ENCODE measurements around the gene SLC32A1. TPM values are rescaled to one million over a fixed set of nuclear protein-coding genes. Genes with fewer than 3 reads are reported as not detected.

SLC32A1 gene, protein sequence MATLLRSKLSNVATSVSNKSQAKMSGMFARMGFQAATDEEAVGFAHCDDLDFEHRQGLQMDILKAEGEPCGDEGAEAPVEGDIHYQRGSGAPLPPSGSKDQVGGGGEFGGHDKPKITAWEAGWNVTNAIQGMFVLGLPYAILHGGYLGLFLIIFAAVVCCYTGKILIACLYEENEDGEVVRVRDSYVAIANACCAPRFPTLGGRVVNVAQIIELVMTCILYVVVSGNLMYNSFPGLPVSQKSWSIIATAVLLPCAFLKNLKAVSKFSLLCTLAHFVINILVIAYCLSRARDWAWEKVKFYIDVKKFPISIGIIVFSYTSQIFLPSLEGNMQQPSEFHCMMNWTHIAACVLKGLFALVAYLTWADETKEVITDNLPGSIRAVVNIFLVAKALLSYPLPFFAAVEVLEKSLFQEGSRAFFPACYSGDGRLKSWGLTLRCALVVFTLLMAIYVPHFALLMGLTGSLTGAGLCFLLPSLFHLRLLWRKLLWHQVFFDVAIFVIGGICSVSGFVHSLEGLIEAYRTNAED
- not detected for total RNA-seq
- 0.11 TPM for polyA plus RNA-seq
- long read RNA-seq, donor 1: 0 reads
- long read RNA-seq, donor 2: 0 reads
- long read RNA-seq, donor 3, partial matches to known transcripts: 0 of 1 reads
- long read RNA-seq, donor 3, other reads (novel, unspliced or antisense): 0 of 1 reads
- long read RNA-seq, donor 4: 0 reads
- long read RNA-seq, donor 5: 0 reads
- long read RNA-seq, donor 6: 0 reads
- long read RNA-seq, donor 7: 0 reads
- long read RNA-seq, donor 8: 0 reads
- long read RNA-seq, donor 9: 0 reads
- long read RNA-seq, donor 10: 0 reads

DNA sequence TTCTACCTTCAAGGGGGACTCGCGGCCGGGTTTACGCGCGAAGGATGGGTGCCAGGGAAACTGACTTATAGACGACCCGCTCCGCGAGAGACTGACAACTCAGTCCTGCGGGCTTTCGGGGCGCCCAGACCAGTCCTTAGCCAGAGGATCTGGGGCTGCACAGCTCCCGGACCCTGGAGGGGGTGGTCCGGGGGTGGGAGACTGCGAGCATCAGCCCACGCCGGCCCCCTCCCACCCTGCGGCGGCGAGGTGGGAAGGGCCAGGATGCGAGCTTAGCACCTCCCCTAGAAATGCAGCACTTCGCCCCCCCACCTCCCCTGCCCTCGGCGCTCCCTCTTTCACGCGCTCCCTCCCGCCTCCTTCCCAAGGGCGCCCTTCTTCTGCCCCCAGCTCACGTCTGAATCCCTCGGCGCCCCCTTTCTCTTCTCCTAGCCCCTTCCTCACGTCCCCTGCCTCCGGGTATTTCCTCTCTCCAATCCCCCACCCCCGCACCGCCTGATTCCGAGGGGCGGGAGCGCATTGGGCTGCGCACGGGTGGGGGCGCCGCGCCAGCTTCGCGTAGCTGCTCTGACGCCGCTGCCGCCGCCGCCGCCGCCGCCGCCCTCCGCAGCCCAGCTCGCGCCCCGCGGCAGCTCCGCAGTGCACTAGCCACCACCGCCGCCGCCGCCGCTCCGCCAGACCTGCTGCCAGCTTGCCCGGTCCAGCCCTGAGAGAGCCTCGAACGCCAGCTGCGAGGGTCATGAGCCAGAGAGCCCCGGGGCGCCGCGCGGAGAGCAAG is at the start of gene SLC32A1:
Gene SLC32A1 (plus strand): TSS at position 639 of the 778 bp plus-strand sequence. CDS start 239 bp downstream, outside the sequence.
- DNase-seq (ENCODE audit: low read depth in 6 of 9, low spot score in 9 of 9): peak in 2 of 9 donors; percentile 9 to 21
- Histone ChIP-seq H3K36me3 (ENCODE audit: control insufficient read depth in 2 of 2, insufficient read depth in 2 of 2, low read length in 1 of 2) (no peaks in the 10 kb centered on the region), H3K4me3 (ENCODE audit: low read length in 2 of 2) (peak within 1 kb of the TSS in 1 of 2 donors; percentile 37), H3K27me3 (ENCODE audit: control insufficient read depth in 2 of 2, insufficient read depth in 1 of 2, low read length in 1 of 2) (peaks cover 83 to 100% of the 10 kb centered on the region in 2 donors), H3K9me3 (ENCODE audit: control insufficient read depth in 2 of 2, insufficient read depth in 1 of 2, low read length in 1 of 2) (peaks cover 6 to 11% of the 10 kb centered on the region in 2 donors), H3K4me1 (ENCODE audit: control insufficient read depth in 2 of 2, insufficient read depth in 2 of 2, low read length in 2 of 2) (peaks cover 36 to 60% of the 10 kb centered on the region in 2 donors), H3K27ac (ENCODE audit: low read depth in 1 of 2, low read length in 1 of 2) (no peak within 1 kb of the TSS)
- 3% methylated on average over 75 of the region's 76 CpGs for WGBS

DNA sequence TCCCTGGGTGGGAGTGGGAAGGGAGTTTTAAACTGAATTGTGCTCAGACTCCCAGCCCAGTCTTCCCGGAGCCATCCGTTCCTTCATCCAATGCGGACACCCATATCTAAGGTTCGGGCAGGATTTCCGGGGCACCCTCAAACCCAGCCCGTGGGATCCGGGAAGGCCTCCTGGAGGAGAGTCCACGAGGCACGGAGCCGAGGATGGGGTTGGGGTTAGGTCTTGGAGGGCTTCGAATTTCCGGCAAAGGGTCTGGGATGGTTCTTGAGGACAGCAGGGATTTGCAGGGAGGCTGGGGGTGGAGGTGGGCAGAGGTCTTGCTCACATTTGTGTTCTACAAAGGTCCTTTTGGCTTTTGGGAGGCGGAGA is 49.5 kb upstream of the SLC32A1 start:
- Histone ChIP-seq H3K4me3 (ENCODE audit: low read length in 2 of 2) (no peak overlapping the region), H3K4me1 (ENCODE audit: control insufficient read depth in 2 of 2, insufficient read depth in 2 of 2, low read length in 2 of 2) (peaks cover 8 to 10% of the 10 kb centered on the region in 2 donors), H3K27me3 (ENCODE audit: control insufficient read depth in 2 of 2, insufficient read depth in 1 of 2, low read length in 1 of 2) (peaks cover 8 to 49% of the 10 kb centered on the region in 2 donors), H3K27ac (ENCODE audit: low read depth in 1 of 2, low read length in 1 of 2) (no peak overlapping the region), H3K9me3 (ENCODE audit: control insufficient read depth in 2 of 2, insufficient read depth in 1 of 2, low read length in 1 of 2) (peaks cover 0 to 5% of the 10 kb centered on the region in 2 donors), H3K36me3 (ENCODE audit: control insufficient read depth in 2 of 2, insufficient read depth in 2 of 2, low read length in 1 of 2) (no peaks in the 10 kb centered on the region)
- WGBS: 28% methylated on average over 13 of the region's 13 CpGs
- DNase-seq (ENCODE audit: low read depth in 6 of 9, low spot score in 9 of 9): no peak

DNA sequence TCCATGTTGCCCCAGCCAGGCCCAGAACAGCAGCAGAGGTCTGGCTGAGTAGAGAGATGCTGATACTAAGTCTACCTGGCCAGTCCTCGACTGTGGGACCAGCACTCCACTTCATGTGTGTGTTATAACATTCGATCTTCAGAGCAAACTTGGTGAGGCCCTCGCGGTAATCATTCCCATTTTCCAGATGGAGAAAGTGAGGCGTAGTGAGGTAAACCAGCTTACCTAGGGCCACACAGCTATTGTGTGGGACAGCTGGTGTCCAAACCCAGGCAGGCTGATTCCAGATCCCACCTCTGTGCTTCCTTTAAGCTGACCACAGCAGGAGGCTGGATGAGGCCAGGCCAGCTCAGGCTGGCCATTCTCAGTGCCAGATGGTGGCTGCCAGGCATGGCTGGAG is 47.7 kb upstream of the SLC32A1 start:
- DNase-seq (ENCODE audit: low read depth in 6 of 9, low spot score in 9 of 9): no peak
- 87% methylated on average over 5 of the region's 5 CpGs for whole genome bisulfite sequencing
- Histone ChIP-seq H3K27me3 (ENCODE audit: control insufficient read depth in 2 of 2, insufficient read depth in 1 of 2, low read length in 1 of 2) (peaks cover 8 to 38% of the 10 kb centered on the region in 2 donors), H3K4me3 (ENCODE audit: low read length in 2 of 2) (no peak overlapping the region), H3K4me1 (ENCODE audit: control insufficient read depth in 2 of 2, insufficient read depth in 2 of 2, low read length in 2 of 2) (peaks cover 8 to 10% of the 10 kb centered on the region in 2 donors), H3K9me3 (ENCODE audit: control insufficient read depth in 2 of 2, insufficient read depth in 1 of 2, low read length in 1 of 2) (peaks cover 0 to 5% of the 10 kb centered on the region in 2 donors), H3K27ac (ENCODE audit: low read depth in 1 of 2, low read length in 1 of 2) (no peak overlapping the region), H3K36me3 (ENCODE audit: control insufficient read depth in 2 of 2, insufficient read depth in 2 of 2, low read length in 1 of 2) (no peaks in the 10 kb centered on the region)

GRCh38 chr20:38680500-38681306 is 43.6 kb upstream of the SLC32A1 start:
- H3K27ac ChIP-seq (ENCODE audit: low read depth in 1 of 2, low read length in 1 of 2): no peak overlapping the region
- H3K4me1 ChIP-seq (ENCODE audit: control insufficient read depth in 2 of 2, insufficient read depth in 2 of 2, low read length in 2 of 2): no peaks in the 10 kb centered on the region
- no peak overlapping the region for H3K4me3 ChIP-seq (ENCODE audit: low read length in 2 of 2)
- no peaks in the 10 kb centered on the region for H3K9me3 ChIP-seq (ENCODE audit: control insufficient read depth in 2 of 2, insufficient read depth in 1 of 2, low read length in 1 of 2)
- H3K27me3 ChIP-seq (ENCODE audit: control insufficient read depth in 2 of 2, insufficient read depth in 1 of 2, low read length in 1 of 2): peaks cover 0 to 2% of the 10 kb centered on the region in 2 donors
- DNase-seq (ENCODE audit: low read depth in 6 of 9, low spot score in 9 of 9): peak in 8 of 9 donors; percentile 8 to 52 (median 26)
- 52% methylated on average over 9 of the region's 9 CpGs for WGBS
- no peaks in the 10 kb centered on the region for H3K36me3 ChIP-seq (ENCODE audit: control insufficient read depth in 2 of 2, insufficient read depth in 2 of 2, low read length in 1 of 2)

GRCh38 chr20:38685271-38685670 is 39.0 kb upstream of the SLC32A1 start:
- no peaks in the 10 kb centered on the region for H3K36me3 ChIP-seq (ENCODE audit: control insufficient read depth in 2 of 2, insufficient read depth in 2 of 2, low read length in 1 of 2)
- H3K27ac ChIP-seq (ENCODE audit: low read depth in 1 of 2, low read length in 1 of 2): no peak overlapping the region
- no peaks in the 10 kb centered on the region for H3K4me1 ChIP-seq (ENCODE audit: control insufficient read depth in 2 of 2, insufficient read depth in 2 of 2, low read length in 2 of 2)
- no peak overlapping the region for H3K4me3 ChIP-seq (ENCODE audit: low read length in 2 of 2)
- H3K9me3 ChIP-seq (ENCODE audit: control insufficient read depth in 2 of 2, insufficient read depth in 1 of 2, low read length in 1 of 2): no peaks in the 10 kb centered on the region
- no peaks in the 10 kb centered on the region for H3K27me3 ChIP-seq (ENCODE audit: control insufficient read depth in 2 of 2, insufficient read depth in 1 of 2, low read length in 1 of 2)
- 54% methylated on average over 2 of the region's 2 CpGs for WGBS
- no peak for DNase-seq (ENCODE audit: low read depth in 6 of 9, low spot score in 9 of 9)

DNA sequence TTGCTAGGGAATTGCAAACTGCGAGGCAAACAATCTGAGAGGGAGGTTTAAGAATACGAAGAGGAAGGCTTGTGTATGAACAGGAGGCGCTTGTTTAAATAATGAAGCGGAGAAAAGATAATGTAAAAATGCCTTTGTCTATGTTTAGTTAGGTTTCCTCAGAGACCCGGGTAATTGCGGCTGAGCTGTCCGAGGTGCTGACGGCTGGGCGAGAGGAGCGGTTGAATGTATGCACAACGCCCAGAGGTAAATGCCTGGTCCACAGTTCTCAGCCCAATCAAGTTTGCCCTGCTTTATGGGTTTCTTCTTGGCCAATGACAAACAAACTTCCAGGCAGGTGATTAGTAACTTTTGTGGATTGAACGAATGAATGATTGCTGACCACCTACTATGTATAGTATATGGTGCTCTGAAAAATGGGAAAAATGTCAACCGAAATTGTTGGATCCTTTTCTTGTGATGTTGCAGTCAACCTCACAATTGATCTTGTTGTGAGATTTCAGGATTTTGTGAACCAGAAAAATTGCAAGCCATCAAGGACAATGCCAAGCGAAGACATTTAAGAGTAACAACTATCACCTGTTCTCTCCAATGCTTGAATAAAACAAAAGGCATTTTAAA is 38.3 kb upstream of the SLC32A1 start:
- DNase-seq (ENCODE audit: low read depth in 6 of 9, low spot score in 9 of 9): peak; percentile 21 to 67 (median 41)
- no peaks in the 10 kb centered on the region for H3K36me3 ChIP-seq (ENCODE audit: control insufficient read depth in 2 of 2, insufficient read depth in 2 of 2, low read length in 1 of 2)
- H3K4me1 ChIP-seq (ENCODE audit: control insufficient read depth in 2 of 2, insufficient read depth in 2 of 2, low read length in 2 of 2): no peaks in the 10 kb centered on the region
- H3K9me3 ChIP-seq (ENCODE audit: control insufficient read depth in 2 of 2, insufficient read depth in 1 of 2, low read length in 1 of 2): no peaks in the 10 kb centered on the region
- H3K27ac ChIP-seq (ENCODE audit: low read depth in 1 of 2, low read length in 1 of 2): no peak overlapping the region
- whole genome bisulfite sequencing: 15% methylated on average over 14 of the region's 14 CpGs
- H3K27me3 ChIP-seq (ENCODE audit: control insufficient read depth in 2 of 2, insufficient read depth in 1 of 2, low read length in 1 of 2): no peaks in the 10 kb centered on the region
- H3K4me3 ChIP-seq (ENCODE audit: low read length in 2 of 2): no peak overlapping the region

- Histone ChIP-seq H3K4me3 (ENCODE audit: low read length in 2 of 2) (no peak overlapping the region), H3K9me3 (ENCODE audit: control insufficient read depth in 2 of 2, insufficient read depth in 1 of 2, low read length in 1 of 2) (no peaks in the 10 kb centered on the region), H3K4me1 (ENCODE audit: control insufficient read depth in 2 of 2, insufficient read depth in 2 of 2, low read length in 2 of 2) (no peaks in the 10 kb centered on the region), H3K27ac (ENCODE audit: low read depth in 1 of 2, low read length in 1 of 2) (no peak overlapping the region), H3K27me3 (ENCODE audit: control insufficient read depth in 2 of 2, insufficient read depth in 1 of 2, low read length in 1 of 2) (no peaks in the 10 kb centered on the region), H3K36me3 (ENCODE audit: control insufficient read depth in 2 of 2, insufficient read depth in 2 of 2, low read length in 1 of 2) (no peaks in the 10 kb centered on the region)
- WGBS: 21% methylated on average over 13 of the region's 13 CpGs
- DNase-seq (ENCODE audit: low read depth in 6 of 9, low spot score in 9 of 9): peak in 8 of 9 donors; percentile 41 to 84 (median 70)
Measured at GRCh38 chr20:38692436-38693411, 31.6 kb upstream of the SLC32A1 start.
